ENCODE results near the gene MAP4K4. TPM values are rescaled to one million over a fixed set of nuclear protein-coding genes. Genes with fewer than 3 reads are reported as not detected.

Gene MAP4K4
- total RNA-seq = 19.7 TPM

DNA sequence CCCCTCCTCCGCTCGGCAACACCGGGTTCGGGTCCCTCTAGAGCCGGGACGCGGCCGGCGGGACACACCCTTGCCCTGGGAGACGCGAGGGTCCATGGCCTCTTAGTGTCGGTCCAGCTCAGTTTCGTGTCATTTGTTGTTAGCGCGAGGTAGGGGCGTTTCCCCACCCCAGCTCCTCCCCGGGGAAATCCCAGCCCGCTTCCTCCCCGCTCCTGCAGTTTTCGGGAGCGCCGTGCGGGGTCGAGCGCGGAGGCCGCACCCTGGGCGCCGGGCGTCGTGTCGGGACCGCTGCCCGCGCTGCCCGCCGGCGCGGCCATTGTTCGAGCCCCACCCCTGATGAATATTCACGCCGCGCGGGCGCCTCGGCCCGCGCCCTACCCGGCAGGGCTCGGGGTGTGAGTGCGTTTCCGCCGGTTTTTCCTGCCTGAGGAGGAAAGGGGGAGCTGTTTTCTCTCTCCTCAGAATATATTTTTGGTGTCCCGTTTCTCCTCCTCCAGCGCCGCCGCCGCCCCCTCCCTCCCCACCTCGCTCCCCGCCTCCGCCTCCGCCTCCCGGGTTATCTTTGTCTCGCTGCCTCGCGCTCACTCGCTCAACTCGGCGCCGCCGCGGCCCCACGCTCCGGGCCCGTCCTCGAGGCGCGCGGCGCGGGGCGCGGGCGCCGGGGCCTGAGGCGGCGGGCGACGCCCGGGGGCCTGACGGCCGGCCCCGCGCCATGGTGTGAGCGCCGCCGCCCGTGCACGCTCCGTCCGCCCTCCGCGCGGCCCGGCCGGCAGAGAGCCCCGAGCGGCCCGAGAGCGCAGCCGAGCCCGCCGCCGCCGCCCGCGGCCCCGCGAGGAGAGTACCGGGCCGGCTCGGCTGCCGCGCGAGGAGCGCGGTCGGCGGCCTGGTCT is at the start of gene MAP4K4:
Gene MAP4K4, plus strand, starts transcription at position 584 of the 890 bp plus-strand sequence. CDS start 374 bp downstream, outside the sequence.
- DNase-seq (ENCODE audit: low read depth in 2 of 3, low spot score in 2 of 3) = peak; percentile 60 to 74 (median 73)

DNA sequence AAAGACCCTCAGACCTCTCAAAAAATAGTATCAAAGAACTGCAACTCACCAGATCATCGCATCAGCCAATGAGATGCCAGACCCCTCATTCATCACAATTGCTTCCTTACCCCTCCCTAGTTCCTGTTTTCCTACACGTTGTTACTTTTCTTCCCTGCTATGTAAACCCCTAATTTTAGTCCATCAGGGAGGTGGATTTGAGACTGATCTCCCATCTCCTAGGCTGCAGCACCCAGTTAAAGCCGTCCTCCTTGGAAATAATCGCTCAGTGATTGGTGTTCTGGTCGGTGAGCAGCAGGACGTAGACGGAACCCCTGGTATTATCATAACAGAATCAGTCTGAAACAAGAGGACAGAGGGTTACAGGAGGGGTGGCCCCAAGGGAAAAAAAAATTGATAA is 44.0 kb upstream of the MAP4K4 start:
- DNase-seq (ENCODE audit: low read depth in 2 of 3, low spot score in 2 of 3) = no peak

DNA sequence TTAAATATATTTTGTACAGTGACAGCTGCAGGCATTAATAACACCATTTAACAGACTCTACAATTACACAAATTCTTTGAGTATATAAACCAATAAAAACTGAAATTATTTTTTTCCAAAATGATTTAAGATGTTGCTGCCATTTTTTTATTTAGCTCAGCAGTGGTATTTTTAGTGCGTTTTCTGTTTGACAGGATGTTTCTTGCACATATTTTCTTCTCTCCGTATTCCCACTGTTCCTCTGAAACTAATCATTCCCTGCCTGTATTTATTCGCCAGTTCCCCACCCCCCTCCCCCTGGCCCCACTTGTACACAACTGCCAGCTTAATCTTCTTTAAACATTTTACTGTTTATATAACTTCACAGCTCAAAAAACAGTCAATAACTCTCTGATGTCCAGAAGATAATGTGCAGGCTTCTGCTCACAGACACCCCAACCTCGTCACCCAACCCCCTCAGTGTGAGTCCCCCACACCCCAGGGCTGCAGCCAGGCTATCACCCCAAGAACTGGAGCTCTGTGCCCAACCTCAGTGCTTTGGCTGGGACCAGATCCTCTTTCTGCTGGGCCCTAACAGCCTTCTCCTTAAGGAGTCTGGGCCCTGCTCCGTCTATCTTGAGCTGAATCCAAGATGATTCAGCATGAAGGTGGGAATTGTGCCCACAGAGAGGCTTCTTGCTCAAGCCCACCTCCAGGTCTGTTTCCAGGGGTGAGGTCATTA is 41.6 kb upstream of the MAP4K4 start:
- no peak for DNase-seq (ENCODE audit: low read depth in 2 of 3, low spot score in 2 of 3)

DNA sequence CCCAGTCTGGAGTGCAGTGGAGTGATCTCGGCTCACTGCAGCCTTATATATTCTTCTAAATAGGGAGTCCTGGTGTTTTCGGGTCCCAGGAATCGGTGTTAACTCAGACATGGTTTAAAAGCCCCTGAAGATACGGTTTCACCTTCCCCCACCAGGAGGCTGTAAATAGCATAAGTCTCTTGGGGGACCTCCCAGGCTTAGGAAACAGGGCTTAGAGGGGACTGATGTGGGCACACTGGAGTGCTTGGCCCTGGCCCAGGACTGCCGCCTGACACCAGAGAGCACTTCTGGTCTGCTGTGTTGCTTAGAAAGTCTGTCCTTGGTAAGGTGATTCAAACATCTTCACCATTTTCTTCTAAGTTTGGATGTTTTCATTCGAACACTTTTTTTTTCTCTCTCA is 39.7 kb upstream of the MAP4K4 start:
- no peak for DNase-seq (ENCODE audit: low read depth in 2 of 3, low spot score in 2 of 3)

DNA sequence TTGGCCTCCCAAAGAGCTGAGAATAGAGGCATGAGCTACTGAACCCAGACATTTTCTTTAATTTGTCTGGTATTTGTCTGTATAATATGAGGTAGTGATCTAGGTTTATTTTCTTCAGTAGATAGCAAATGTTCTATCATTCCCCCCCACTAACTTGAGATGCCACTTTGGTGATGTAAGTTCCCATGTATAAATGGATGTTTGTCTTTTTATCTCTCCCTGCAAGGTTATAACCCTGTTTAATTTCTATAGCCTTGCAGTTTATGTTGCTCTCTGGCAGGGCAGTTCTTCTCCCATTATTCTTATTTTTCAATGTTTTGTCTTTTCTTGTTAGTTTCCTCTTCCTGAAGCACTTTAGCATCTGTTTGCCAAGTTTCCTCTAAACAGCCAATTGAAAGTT is 39.1 kb upstream of the MAP4K4 start:
- no peak for DNase-seq (ENCODE audit: low read depth in 2 of 3, low spot score in 2 of 3)

DNA sequence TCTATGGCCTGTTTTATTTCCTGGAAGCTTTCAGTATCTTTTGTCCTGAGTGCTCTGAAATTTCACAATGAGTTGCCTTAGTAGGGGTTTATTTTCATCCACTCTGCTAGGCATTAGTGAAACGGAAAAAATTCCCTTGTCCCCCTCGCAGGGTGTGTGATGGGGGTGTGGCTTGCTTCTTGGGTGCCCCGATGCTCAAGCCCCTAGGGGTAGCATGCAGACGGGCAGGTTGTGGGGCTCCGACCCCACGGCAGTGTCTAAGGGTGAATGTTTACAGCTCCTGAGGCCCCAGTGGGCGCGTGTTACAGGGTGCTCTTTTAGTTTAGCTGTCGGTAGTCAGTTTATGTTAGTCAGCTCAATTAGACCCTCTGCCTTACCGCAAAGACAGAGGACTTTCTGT is 32.2 kb upstream of the MAP4K4 start:
- no peak for DNase-seq (ENCODE audit: low read depth in 2 of 3, low spot score in 2 of 3)

DNA sequence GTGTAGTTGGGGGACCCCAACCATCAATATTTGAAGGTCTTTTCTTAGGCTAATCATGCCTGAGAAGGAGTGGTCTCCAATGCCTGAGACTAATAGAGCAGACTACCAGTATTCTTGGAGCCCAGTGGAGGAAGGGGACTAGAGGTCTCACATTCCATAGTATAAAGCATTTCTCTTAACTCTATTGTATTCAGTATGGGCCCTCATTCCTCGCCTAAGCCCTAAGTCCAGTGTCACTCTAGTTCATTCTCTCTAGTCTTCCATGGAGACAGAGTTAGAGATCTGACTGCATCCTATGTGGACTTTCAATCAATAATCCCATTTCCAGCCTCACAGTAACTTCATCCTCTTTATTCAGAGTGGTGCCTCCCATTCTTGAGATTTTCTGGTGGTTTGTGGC is 29.7 kb upstream of the MAP4K4 start:
- no peak for DNase-seq (ENCODE audit: low read depth in 2 of 3, low spot score in 2 of 3)

DNA sequence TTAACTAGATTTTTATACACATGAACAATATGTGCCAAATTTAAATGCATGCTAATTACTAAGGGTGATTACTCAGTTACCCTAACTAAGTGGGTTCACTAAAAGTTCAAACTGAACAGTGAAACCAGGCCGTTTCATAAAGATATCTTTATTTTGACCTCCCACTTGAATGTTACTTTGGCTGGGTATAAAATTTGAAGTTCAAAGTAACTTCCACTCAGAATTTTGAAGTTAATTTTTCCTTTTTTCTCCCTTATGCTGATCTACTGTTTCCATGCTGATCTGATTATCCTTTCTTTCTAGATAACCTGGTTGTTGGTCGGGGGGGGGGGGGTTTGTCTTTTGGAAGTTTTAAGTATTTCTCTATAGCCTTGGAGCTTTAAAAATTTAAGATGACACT is 25.5 kb upstream of the MAP4K4 start:
- no peak for DNase-seq (ENCODE audit: low read depth in 2 of 3, low spot score in 2 of 3)

DNA sequence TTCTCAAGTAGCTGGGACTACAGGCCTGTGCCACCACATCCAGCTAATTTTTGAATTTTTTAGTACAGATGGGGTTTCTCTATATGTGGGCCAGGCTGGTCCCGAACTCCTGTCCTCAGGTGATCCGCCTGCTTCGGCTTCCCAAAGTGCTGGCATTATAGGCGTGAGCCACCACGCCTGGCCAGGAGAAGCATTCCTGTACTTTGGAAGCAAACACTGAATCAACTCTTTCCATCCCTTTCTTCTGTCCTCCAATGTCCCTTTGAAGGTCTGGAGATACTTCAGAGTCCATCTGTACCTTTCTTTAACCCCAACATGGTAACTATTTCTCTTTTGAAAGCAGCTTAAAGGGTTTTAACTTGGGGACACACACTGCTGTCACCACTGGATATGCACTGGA is 23.6 kb upstream of the MAP4K4 start:
- DNase-seq (ENCODE audit: low read depth in 2 of 3, low spot score in 2 of 3) = no peak

DNA sequence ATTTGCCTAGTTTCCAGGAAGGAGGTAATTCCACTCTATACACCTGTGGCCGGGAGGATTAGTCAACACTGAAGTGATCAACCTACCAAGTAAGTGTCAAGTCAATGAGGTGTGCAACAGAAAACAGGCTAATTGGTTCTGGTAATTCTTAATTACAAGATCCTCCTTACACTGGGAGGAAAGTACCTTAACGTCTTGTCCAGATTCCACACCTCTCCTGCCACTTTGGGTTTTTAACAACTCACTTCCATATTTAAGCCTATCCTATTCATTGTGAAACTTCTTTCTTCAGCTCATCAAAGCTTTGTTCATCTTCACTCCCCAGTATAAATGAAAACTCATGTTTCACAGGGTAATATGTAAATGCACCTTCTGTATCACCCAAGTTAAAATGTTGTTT is 22.0 kb upstream of the MAP4K4 start:
- DNase-seq (ENCODE audit: low read depth in 2 of 3, low spot score in 2 of 3) = no peak

DNA sequence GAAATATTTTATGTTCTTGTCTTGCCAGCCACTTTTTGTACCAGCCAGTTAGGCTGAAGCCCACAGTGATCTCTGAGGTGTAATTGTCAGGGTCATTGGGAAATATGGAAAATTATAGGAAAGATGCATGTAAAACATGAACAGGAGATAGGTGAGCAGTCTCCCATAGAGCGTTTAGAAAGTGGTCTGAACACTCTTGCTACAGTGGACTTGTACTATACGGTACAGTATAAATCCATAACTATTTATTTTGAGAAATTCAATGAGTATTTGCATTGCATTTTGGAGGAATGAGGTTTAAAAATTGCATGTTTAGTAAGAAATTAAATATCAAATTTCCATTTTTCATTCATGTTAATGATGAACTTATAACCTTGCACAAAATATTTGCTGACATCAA is 20.8 kb upstream of the MAP4K4 start:
- DNase-seq (ENCODE audit: low read depth in 2 of 3, low spot score in 2 of 3) = no peak

DNA sequence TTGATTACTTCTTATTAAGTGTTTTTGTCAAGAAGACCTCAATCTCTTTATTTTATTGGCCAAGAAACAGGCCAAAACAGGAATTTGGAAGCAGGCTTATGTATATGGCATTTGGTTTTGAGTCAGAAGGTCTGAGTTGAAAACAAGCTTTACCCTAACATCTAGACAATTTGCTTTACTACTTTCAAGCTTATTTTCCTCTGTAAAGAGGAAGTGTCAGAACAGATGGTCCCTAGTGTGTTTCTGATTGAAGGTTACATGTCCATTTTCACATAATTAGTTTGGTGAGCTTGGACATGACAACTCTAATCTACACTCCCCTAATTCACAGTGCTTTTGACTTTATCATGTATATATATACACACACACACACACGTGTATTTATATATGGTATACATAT is 19.8 kb upstream of the MAP4K4 start:
- peak in 1 of 3 donors; percentile 22 for DNase-seq (ENCODE audit: low read depth in 2 of 3, low spot score in 2 of 3)

DNA sequence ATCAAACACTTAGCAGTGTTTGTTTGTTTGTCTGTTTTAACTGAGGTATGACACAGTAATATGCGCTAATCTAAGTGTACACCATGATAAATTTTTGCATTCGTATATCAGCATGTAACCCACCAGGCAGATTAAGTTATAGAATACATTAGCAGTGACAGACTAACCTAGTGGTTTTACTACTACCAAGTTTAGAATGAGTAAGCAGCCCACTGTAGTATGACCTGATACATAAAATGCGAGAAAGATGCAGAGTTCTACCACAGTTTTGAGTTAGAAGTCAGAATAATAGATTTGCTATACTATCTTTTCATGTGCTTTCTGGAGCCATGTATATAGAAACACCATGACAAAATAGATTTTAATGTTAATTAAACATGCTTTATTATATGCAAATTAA is 19.1 kb upstream of the MAP4K4 start:
- no peak for DNase-seq (ENCODE audit: low read depth in 2 of 3, low spot score in 2 of 3)

DNA sequence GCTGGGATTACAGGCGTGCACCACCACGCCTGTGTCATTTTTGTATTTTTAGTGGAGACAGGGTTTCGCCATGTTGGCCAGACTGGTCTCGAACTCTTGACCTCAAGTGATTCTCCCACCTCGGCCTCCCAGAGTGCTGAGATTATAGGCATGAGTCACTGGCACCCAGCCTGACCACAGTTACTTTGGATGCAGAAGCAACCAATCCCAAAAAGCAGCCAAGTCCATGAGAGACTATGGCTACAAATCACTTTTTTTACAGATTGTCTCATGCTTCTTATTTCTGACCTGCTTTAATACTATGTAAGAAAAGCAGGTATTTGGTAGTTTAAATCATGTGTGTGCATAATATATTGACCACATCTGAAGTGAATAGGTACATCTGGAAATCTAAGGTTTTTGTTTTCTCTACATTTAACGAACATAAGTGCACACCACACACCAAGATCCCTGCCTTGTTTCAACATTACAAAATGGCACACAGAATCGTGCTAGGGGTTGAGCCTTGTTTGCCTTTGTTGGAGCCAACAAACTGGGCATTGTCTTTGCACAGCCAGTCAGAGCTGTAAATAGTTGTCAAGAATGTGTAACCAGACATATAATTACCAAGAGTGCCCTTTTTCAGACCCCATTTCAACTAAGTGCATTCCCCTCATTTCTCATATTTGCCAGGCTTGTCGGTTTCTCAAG is 18.3 kb upstream of the MAP4K4 start:
- DNase-seq (ENCODE audit: low read depth in 2 of 3, low spot score in 2 of 3) = no peak

DNA sequence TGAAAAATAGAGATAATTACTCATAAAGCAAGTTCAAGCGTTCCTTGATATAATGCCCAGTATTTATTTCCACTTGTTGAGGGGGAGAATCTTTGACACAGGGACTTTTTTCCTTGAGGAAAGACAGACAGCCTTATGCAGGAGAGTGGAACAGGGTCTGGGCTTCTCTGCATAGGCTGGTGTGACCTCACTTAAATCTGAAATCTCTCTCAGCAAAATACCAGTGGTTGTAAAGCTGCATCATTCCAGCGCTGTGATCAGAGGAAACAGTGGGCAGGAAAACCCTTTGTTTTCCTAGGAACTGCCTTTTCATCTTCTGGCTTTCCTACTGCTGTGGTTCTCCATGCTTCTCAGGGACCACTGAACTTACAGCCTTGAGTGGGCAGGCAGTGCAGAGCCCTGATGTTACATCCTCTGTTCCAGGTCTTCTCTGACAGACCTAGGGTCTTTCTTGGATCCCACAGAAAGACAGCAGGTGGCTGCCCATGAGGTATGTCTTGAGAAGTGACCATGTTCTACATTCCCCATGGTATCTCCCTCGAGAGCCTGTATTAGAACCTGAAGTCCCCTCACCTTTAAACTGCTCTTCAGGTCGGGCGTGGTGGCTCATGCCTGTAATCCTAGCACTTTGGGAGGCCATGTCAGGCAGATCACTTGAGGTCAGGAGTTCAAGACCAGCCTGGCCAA is 17.6 kb upstream of the MAP4K4 start:
- no peak for DNase-seq (ENCODE audit: low read depth in 2 of 3, low spot score in 2 of 3)

DNA sequence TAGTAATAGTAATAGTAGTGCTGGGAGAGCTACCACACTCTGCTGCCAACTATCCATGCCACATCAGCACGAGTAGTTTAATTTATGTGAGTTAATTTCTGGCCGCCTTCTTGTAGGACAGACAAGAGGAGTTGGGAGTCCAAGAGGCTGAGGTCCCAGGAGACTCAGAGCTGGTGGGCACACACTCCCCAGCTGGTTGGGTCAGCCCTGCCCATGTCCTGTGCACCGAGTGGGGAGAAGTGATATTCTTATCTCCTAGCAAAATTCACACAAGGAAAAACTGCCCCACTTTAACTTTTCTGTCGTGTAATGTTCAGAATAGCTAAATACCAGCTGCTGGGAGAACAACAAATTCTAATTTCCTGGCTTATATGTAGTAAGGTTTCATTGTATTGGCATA is 15.2 kb upstream of the MAP4K4 start:
- no peak for DNase-seq (ENCODE audit: low read depth in 2 of 3, low spot score in 2 of 3)

DNA sequence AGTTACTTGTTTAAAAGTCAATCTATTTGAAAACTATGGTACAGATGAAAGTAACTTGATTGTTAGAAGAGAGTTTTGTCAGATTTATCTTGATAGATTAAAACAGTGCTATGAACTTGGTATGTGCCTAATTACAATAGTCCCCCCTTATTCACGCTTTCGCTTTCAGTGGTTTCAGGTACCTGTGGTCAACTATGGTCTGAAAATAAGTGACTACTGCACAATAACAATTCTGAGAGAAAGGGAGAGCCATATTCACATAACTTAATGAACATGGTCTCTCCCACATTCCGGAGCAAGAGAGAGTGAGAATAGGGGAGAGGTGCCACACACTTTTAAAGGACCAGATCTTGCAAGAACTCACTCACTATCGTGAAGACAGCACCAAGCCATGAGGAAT is 13.2 kb upstream of the MAP4K4 start:
- no peak for DNase-seq (ENCODE audit: low read depth in 2 of 3, low spot score in 2 of 3)

DNA sequence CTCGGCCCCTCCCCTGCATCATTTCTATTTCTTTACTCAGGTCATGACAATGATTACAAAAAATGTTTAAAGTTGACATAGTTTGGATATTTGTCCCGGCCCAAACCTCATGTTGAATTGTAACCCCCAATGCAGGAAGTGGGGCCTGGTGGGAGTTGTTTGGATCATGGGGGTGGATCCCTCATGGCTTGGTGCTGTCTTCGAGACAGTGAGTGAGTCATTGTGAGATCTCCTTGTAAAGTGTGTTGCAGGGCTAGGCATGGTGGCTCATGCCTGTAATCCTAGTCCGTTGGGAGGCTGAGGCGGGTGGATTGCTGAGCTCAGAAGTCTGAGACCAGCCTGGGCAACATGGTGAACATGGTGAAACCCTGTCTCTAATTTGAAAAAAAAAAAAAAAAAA is 9.2 kb upstream of the MAP4K4 start:
- no peak for DNase-seq (ENCODE audit: low read depth in 2 of 3, low spot score in 2 of 3)

DNA sequence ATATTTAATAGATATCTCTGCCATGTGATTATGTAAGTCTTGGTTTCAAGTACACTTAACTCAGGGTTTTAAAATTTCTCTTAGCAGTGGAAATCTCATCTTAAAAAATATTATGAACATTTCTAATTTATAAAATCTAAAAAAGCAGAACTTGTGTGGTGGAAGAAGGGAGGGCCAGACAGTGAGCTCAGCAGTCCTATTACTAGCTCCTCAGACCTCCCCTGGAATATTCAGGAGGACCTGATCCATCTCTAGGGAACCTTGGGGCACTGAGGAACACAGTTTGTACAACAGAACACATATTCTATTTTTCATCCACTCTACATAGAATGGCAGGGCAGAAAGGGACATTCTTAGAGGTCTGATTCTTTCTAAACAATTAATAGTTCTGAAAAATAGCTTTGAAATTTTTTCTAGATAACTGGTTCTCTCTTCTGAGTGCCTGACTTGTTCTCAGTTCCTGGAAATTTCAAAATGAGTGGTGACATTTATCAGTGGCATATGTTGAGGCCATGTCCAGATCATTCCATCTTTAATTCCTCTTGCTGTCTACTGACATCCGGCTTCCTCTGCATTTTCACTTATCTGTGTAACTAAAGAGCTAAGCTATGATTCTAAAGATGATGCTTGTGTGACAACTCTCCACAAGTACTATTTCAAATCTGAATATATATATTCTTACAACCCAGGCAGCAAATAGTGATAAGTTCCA is 8.2 kb upstream of the MAP4K4 start:
- peak in 1 of 3 donors; percentile 26 for DNase-seq (ENCODE audit: low read depth in 2 of 3, low spot score in 2 of 3)

DNA sequence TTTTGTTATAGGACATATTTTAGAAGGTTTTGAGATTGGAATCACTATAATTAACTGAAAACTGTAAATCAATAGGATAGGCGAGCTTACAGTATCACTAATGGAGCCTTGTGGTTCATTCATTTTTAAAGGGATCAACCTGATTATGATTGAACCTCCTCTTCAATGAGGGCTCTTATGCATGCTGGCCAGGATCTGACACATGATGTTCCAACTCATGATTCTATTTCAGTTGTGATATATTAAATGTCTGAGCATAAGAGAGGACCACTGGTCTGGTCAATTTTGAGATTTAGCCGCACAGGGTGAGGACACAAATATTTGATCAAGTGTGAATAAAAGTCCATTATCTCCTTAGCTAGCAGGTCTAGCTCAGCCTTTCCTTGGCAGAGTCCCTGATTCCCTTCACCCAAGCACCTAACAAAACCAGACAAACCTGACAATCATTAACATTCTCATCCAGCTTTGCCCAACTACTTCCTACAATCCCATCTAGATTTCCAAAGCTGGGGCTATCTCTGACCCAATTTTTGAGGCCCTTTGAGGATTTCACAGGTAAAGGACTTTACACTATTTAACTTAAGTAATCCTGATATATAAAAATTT is 6.9 kb upstream of the MAP4K4 start:
- no peak for DNase-seq (ENCODE audit: low read depth in 2 of 3, low spot score in 2 of 3)
